ENCODE data around the gene SPRYD3. TPM values are rescaled to one million over a fixed set of nuclear protein-coding genes. Genes with fewer than 3 reads are reported as not detected.
"Not testable (repeated sequence)": the region's sequence is repeated elsewhere in the genome, so short reads cannot be mapped to it uniquely, and the experiment has no call there.

The SPRYD3 gene
- total and polyA plus RNA-seq, 11 donors: 26.0 to 94.7 (median 48.5) TPM

DNA sequence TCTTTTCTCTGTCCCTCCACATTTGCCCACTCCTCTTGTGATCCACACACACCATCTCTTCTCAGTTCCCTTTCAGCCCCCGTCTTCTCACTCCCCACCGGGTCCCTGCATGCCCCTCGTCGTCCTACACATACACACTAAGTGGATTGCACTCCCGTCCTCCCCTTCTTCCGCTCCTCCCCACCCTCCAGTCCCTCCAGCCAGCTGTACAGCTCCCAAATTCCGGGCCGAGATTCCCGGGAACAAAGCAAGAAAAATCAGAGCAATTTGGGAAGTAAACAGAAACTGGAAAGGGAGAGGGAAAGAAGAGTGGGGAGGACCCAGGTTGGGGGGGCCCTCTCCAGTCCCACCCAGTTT is 18.0 kb upstream of the SPRYD3 start:
- peak overlapping the region; percentile 41 to 73 (median 64) for H3K4me3 ChIP-seq
- DNase-seq (peak in 1 of 5 donors; percentile 60), ATAC-seq (peak; percentile 8 to 45 (median 29))
- intact Hi-C loops (cut with DNase I): loop anchor here in 5 of 10 donors (2.0 to 5.0 kb wide), 5 partner anchors 16 to 50 kb away; partner anchors contain the start of genes SPRYD3 (in 2 of the 5) and TNS2 (in 1 of the 5)
- no peaks in the 10 kb centered on the region for H3K27me3 ChIP-seq
- no peaks in the 10 kb centered on the region for H3K9me3 ChIP-seq
- WGBS, 4 donors: 2 to 3% (median 3%) methylated on average over 9 of the region's 9 CpGs
- TF ChIP-seq POLR2A (IDR thresholded peaks at IDR 0.05) (no peak), CTCF (IDR thresholded peaks at IDR 0.05) (no peak)
- peak overlapping the region; percentile 79 to 96 (median 86) for H3K27ac ChIP-seq
- H3K36me3 ChIP-seq: peaks cover 0 to 18% (median 10%) of the 10 kb centered on the region in 9 donors
- H3K4me1 ChIP-seq: peaks cover 3 to 46% (median 34%) of the 10 kb centered on the region in 12 donors

- no peaks in the 10 kb centered on the region for H3K9me3 ChIP-seq
- peaks cover 3 to 46% (median 34%) of the 10 kb centered on the region in 12 donors for H3K4me1 ChIP-seq
- peak overlapping the region in 11 of 12 donors; percentile 41 to 73 (median 65) for H3K4me3 ChIP-seq
- peaks cover 0 to 13% (median 7%) of the 10 kb centered on the region in 9 donors for H3K36me3 ChIP-seq
- TF ChIP-seq CTCF (IDR thresholded peaks at IDR 0.05): no peak
- TF ChIP-seq POLR2A (IDR thresholded peaks at IDR 0.05): no peak
- H3K27ac ChIP-seq: peak overlapping the region; percentile 79 to 96 (median 86)
- DNase-seq (no peak), ATAC-seq (no peak)
- intact Hi-C loops (cut with DNase I): loop anchor here in 5 of 10 donors (2.0 to 5.0 kb wide), 5 partner anchors 16 to 49 kb away; partner anchors contain the start of genes SPRYD3 (in 2 of the 5) and TNS2 (in 1 of the 5)
- WGBS, 4 donors: 38 to 52% (median 46%) methylated on average over 9 of the region's 9 CpGs
- no peaks in the 10 kb centered on the region for H3K27me3 ChIP-seq
Observed at GRCh38 chr12:53096759-53097158, 17.6 kb upstream of the SPRYD3 start.

DNA sequence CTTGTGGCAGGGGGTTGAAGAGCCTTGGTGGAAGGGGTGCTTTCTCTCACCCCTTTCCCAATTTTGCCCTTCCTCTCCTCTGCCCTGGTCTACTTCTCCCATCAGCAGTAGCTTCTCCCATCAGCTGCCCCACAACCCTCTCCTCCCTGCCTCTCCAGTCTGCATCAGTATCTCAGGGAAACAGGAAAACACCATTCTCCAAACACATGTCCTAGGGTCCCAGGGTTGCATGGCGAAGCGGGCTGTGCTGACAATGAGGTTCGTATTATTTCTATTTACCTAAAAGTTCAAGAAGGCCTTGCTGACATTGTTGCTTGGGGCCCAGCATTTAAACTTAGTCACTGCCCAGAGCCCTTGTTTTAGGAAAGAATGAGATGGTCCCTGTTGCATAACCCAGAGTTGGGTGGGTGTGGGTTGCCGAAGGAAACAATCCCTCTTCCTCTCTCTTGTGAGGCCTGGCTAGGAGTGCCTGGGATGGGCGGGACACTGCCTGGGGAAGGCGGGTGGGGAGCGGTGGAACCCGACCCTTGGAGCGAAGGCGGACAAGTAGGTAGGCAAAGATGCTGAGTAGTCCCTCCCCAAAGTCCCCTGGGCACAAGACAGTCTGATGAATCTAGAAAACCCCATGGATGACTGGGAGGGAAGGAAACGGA is 17.0 kb upstream of the SPRYD3 start:
- H3K4me1 ChIP-seq: peaks cover 3 to 46% (median 34%) of the 10 kb centered on the region in 12 donors
- H3K27me3 ChIP-seq: no peaks in the 10 kb centered on the region
- intact Hi-C loops (cut with DNase I): loop anchor here in 5 of 10 donors (2.0 to 5.0 kb wide), 5 partner anchors 15 to 49 kb away; partner anchors contain the start of genes SPRYD3 (in 2 of the 5) and TNS2 (in 1 of the 5)
- peaks cover 0 to 8% (median 6%) of the 10 kb centered on the region in 9 donors for H3K36me3 ChIP-seq
- TF ChIP-seq POLR2A (IDR thresholded peaks at IDR 0.05) (peak in 1 of 2 donors; percentile 30), CTCF (IDR thresholded peaks at IDR 0.05) (no peak)
- no peaks in the 10 kb centered on the region for H3K9me3 ChIP-seq
- peak overlapping the region in 9 of 12 donors; percentile 41 to 73 (median 65) for H3K4me3 ChIP-seq
- peak; percentile 57 to 80 (median 70) for ATAC-seq
- 36 to 55% (median 50%) methylated on average over 11 of the region's 11 CpGs for WGBS, 4 donors
- DNase-seq: peak; percentile 79 to 88 (median 85)
- peak overlapping the region in 11 of 12 donors; percentile 79 to 96 (median 88) for H3K27ac ChIP-seq

- intact Hi-C loops (cut with DNase I): loop anchor here in 2 of 10 donors (5.0 kb wide), 2 partner anchors 43 to 48 kb away; partner anchors contain the start of gene TNS2 (in 1 of the 2)
- WGBS, 4 donors: 96 to 98% (median 97%) methylated on average over 3 of the region's 3 CpGs
- H3K36me3 ChIP-seq, H3K4me3 ChIP-seq, DNase-seq, H3K27me3 ChIP-seq, ATAC-seq, H3K9me3 ChIP-seq: not testable (repeated sequence)
- Histone ChIP-seq H3K4me1 (peaks cover 3 to 46% (median 34%) of the 10 kb centered on the region in 12 donors), H3K27ac (peak overlapping the region in 10 of 12 donors; percentile 79 to 96 (median 86))
Observed at GRCh38 chr12:53095596-53095895, 16.4 kb upstream of the SPRYD3 start.

- intact Hi-C loops (cut with DNase I): loop anchor here in 2 of 10 donors (5.0 kb wide), 2 partner anchors 43 to 48 kb away; partner anchors contain the start of gene TNS2 (in 1 of the 2)
- peaks cover 3 to 46% (median 34%) of the 10 kb centered on the region in 12 donors for H3K4me1 ChIP-seq
- 87 to 97% (median 94%) methylated on average over 5 of the region's 5 CpGs for WGBS, 4 donors
- not testable (repeated sequence) for H3K9me3 ChIP-seq, H3K27ac ChIP-seq, DNase-seq, H3K36me3 ChIP-seq, H3K27me3 ChIP-seq, ATAC-seq, H3K4me3 ChIP-seq
Observed at GRCh38 chr12:53094796-53095595, 15.8 kb upstream of the SPRYD3 start.

Data from heart left ventricle (tissue), 16 donors.